NCI-H526 treated with DMSO at 0.1 percent for 48 hours (cell line): ENCODE results near the gene DVL3.
A peak's percentile ranks its signal among the peaks of the same experiment; 100 is the strongest.
"Not testable (repeated sequence)": the region's sequence is repeated elsewhere in the genome, so short reads cannot be mapped to it uniquely, and the experiment has no call there.

Experiments
- DNase-seq: peaks from one replicate; lab custom pipeline; 2025; lab: John Stamatoyannopoulos, UW

Gene DVL3

GRCh38 chr3:184154885-184155643, at the start of gene DVL3:
DVL3 (plus strand) TSS chr3:184155377; CDS start chr3:184155636, 259 bp downstream.
- peak; percentile 32 for DNase-seq

- no peak for DNase-seq
Observed at GRCh38 chr3:184110316-184110725, 44.9 kb upstream of the DVL3 start.

- no peak for DNase-seq
Observed at GRCh38 chr3:184116017-184116416, 39.2 kb upstream of the DVL3 start.

GRCh38 chr3:184117636-184118035, 37.5 kb upstream of the DVL3 start:
- DNase-seq = peak; percentile 18

GRCh38 chr3:184121031-184121430, 34.1 kb upstream of the DVL3 start:
- not testable (repeated sequence) for DNase-seq

- no peak for DNase-seq
Observed at GRCh38 chr3:184126006-184126405, 29.2 kb upstream of the DVL3 start.

- DNase-seq = no peak
Observed at GRCh38 chr3:184129012-184129411, 26.2 kb upstream of the DVL3 start.

GRCh38 chr3:184132945-184133344, 22.2 kb upstream of the DVL3 start:
- no peak for DNase-seq

GRCh38 chr3:184133840-184134745, 21.1 kb upstream of the DVL3 start:
- DNase-seq = peak; percentile 78

GRCh38 chr3:184134746-184135148, 20.4 kb upstream of the DVL3 start:
- no peak for DNase-seq

- DNase-seq = peak; percentile 83
Observed at GRCh38 chr3:184135149-184135910, 19.8 kb upstream of the DVL3 start, which contains the start of gene EIF2B5. EIF2B5 (plus strand) TSS chr3:184135358; CDS start chr3:184135386, 28 bp downstream.

GRCh38 chr3:184135911-184136260, 19.3 kb upstream of the DVL3 start:
- no peak for DNase-seq

GRCh38 chr3:184140436-184140835, 14.7 kb upstream of the DVL3 start:
- no peak for DNase-seq

- no peak for DNase-seq
Observed at GRCh38 chr3:184142199-184142598, 13.0 kb upstream of the DVL3 start.

GRCh38 chr3:184143327-184143726, 11.8 kb upstream of the DVL3 start:
- DNase-seq = no peak

GRCh38 chr3:184144505-184144904, 10.7 kb upstream of the DVL3 start:
- no peak for DNase-seq

- DNase-seq = peak; percentile 58
Observed at GRCh38 chr3:184145111-184145524, 10.1 kb upstream of the DVL3 start.

GRCh38 chr3:184145751-184146270, 9.4 kb upstream of the DVL3 start:
- no peak for DNase-seq

GRCh38 chr3:184148076-184148475, 7.1 kb upstream of the DVL3 start:
- DNase-seq = no peak

- DNase-seq = no peak
Observed at GRCh38 chr3:184149123-184149522, 6.1 kb upstream of the DVL3 start.

- DNase-seq = not testable (repeated sequence)
Observed at GRCh38 chr3:184149770-184150169, 5.4 kb upstream of the DVL3 start.
